Activated CD4-positive, alpha-beta memory T cell treated with anti-CD3 and anti-CD28 coated beads, Interleukin-2, amount 10 ng/mL, durations not matched to agents 7 days and 5 days (primary cell): ENCODE results near the gene GJA4. TPM values are rescaled to one million over a fixed set of nuclear protein-coding genes. Genes with fewer than 3 reads are reported as not detected.

Source experiments
- CTCF ChIA-PET: fragments of 350-600 bp; sonication (Branson Sonifier 250); formaldehyde crosslinking; loops from one replicate; lab custom pipeline; 2021; ENCODE audit warnings: antibody characterized with exemption, inconsistent platforms; lab: Charles Lee
- POLR2A ChIA-PET: fragments of 350-600 bp; sonication (Branson Sonifier 250); formaldehyde crosslinking; loops from one replicate; lab custom pipeline; 2021; ENCODE audit warnings: antibody characterized with exemption; lab: Charles Lee
- DNase-seq: peaks from one replicate; pipeline ENCODE4 v3.0.0-alpha.2; 2020
- H3K27ac Mint-ChIP-seq: one replicate; pipeline ENCODE4 v1.8.0; 2021; ENCODE audit warnings: mild to moderate bottlenecking, mixed read lengths
- H3K27me3 Mint-ChIP-seq: one replicate; pipeline ENCODE4 v1.8.0; 2021; ENCODE audit warnings: mixed read lengths
- H3K36me3 Mint-ChIP-seq: one replicate; pipeline ENCODE4 v1.8.0; 2021; ENCODE audit warnings: low read depth, mixed read lengths
- H3K4me1 Mint-ChIP-seq: one replicate; pipeline ENCODE4 v1.8.0; 2021; ENCODE audit warnings: mixed read lengths
- H3K4me3 Mint-ChIP-seq: one replicate; pipeline ENCODE4 v1.8.0; 2021; ENCODE audit warnings: mild to moderate bottlenecking, mixed read lengths
- H3K9me3 Mint-ChIP-seq: one replicate; pipeline ENCODE4 v1.8.0; 2021; ENCODE audit warnings: mixed read lengths
- total RNA-seq, 2 experiments: library from RNA; stranded (reverse); gene quantifications; one replicate each; pipeline ENCODE4 v1.2.3, GENCODE V29; 2021

The GJA4 gene
- total RNA-seq = not detected

- no peaks in the 10 kb centered on the region for H3K36me3 Mint-ChIP-seq
- ChIA-PET POLR2A (no interaction called here), CTCF (no interaction called here)
- DNase-seq = no peak
- no peak within 1 kb of the TSS for H3K4me3 Mint-ChIP-seq
- peaks cover 6% of the 10 kb centered on the region for H3K4me1 Mint-ChIP-seq
- no peaks in the 10 kb centered on the region for H3K9me3 Mint-ChIP-seq
- no peak within 1 kb of the TSS for H3K27ac Mint-ChIP-seq
- H3K27me3 Mint-ChIP-seq = peaks cover 69% of the 10 kb centered on the region
Measured at GRCh38 chr1:34792868-34793727, at the start of gene GJA4. Gene GJA4, plus strand, starts transcription at chr1:34792999. Its CDS starts 1,215 bp downstream, at chr1:34794214.

GRCh38 chr1:34743775-34744174 lies 49.0 kb upstream of the GJA4 start:
- CTCF ChIA-PET = interaction anchor here (0.8 to 3.3 kb wide), 8 partner anchors 8 to 1113 kb away, joined by 3 to 24 read pairs (median 10); no protein-coding TSS in a partner anchor
- Mint-ChIP-seq H3K27me3 (peaks cover 8% of the 10 kb centered on the region), H3K4me3 (no peak overlapping the region), H3K27ac (no peak overlapping the region), H3K9me3 (no peaks in the 10 kb centered on the region), H3K36me3 (no peaks in the 10 kb centered on the region), H3K4me1 (no peaks in the 10 kb centered on the region)
- no peak for DNase-seq
- POLR2A ChIA-PET = no interaction called here

GRCh38 chr1:34744851-34745250 lies 47.9 kb upstream of the GJA4 start:
- no peak overlapping the region for H3K27ac Mint-ChIP-seq
- no peaks in the 10 kb centered on the region for H3K9me3 Mint-ChIP-seq
- H3K36me3 Mint-ChIP-seq = no peaks in the 10 kb centered on the region
- H3K27me3 Mint-ChIP-seq = peaks cover 10% of the 10 kb centered on the region
- DNase-seq = no peak
- ChIA-PET POLR2A (no interaction called here), CTCF (interaction anchor here (0.7 to 3.3 kb wide), 3 partner anchors 11 to 285 kb away, joined by 3 to 16 read pairs (median 3); no protein-coding TSS in a partner anchor)
- H3K4me1 Mint-ChIP-seq = no peaks in the 10 kb centered on the region
- H3K4me3 Mint-ChIP-seq = no peak overlapping the region

GRCh38 chr1:34745666-34746065 lies 47.1 kb upstream of the GJA4 start:
- H3K9me3 Mint-ChIP-seq = no peaks in the 10 kb centered on the region

GRCh38 chr1:34746101-34746500 lies 46.7 kb upstream of the GJA4 start:
- peaks cover 4% of the 10 kb centered on the region for H3K27me3 Mint-ChIP-seq
- POLR2A ChIA-PET = no interaction called here

More at GRCh38 chr1:34745666-34746065, 47.1 kb upstream of the GJA4 start:
- Mint-ChIP-seq H3K4me3 (no peak overlapping the region), H3K27ac (no peak overlapping the region), H3K4me1 (no peaks in the 10 kb centered on the region), H3K36me3 (no peaks in the 10 kb centered on the region), H3K27me3 (peaks cover 5% of the 10 kb centered on the region)
- ChIA-PET POLR2A (no interaction called here), CTCF (interaction anchor here (1.0 kb wide), 1 partner anchor 9 kb away, joined by 3 read pairs; no protein-coding TSS in a partner anchor)
- DNase-seq = no peak

GRCh38 chr1:34746785-34747637 lies 45.8 kb upstream of the GJA4 start:
- no peak overlapping the region for H3K27ac Mint-ChIP-seq
- H3K9me3 Mint-ChIP-seq = no peaks in the 10 kb centered on the region
- ChIA-PET POLR2A (no interaction called here), CTCF (interaction anchor here (0.5 to 1.0 kb wide), 2 partner anchors 10 to 35 kb away, joined by 3 read pairs; no protein-coding TSS in a partner anchor)
- peaks cover 2% of the 10 kb centered on the region for H3K27me3 Mint-ChIP-seq
- no peak overlapping the region for H3K4me3 Mint-ChIP-seq
- no peaks in the 10 kb centered on the region for H3K4me1 Mint-ChIP-seq
- no peak for DNase-seq
- no peaks in the 10 kb centered on the region for H3K36me3 Mint-ChIP-seq

More at GRCh38 chr1:34746101-34746500, 46.7 kb upstream of the GJA4 start:
- H3K9me3 Mint-ChIP-seq = no peaks in the 10 kb centered on the region
- H3K4me1 Mint-ChIP-seq = no peaks in the 10 kb centered on the region
- no peaks in the 10 kb centered on the region for H3K36me3 Mint-ChIP-seq
- H3K4me3 Mint-ChIP-seq = no peak overlapping the region
- CTCF ChIA-PET = interaction anchor here (1.0 kb wide), 1 partner anchor 9 kb away, joined by 3 read pairs; no protein-coding TSS in a partner anchor
- no peak overlapping the region for H3K27ac Mint-ChIP-seq
- no peak for DNase-seq

GRCh38 chr1:34747638-34747941 lies 45.2 kb upstream of the GJA4 start:
- Mint-ChIP-seq H3K27ac (no peak overlapping the region), H3K4me1 (no peaks in the 10 kb centered on the region), H3K4me3 (no peak overlapping the region), H3K27me3 (peaks cover 2% of the 10 kb centered on the region), H3K9me3 (no peaks in the 10 kb centered on the region), H3K36me3 (no peaks in the 10 kb centered on the region)
- POLR2A ChIA-PET = no interaction called here
- DNase-seq = no peak
- CTCF ChIA-PET = no interaction called here

- ChIA-PET POLR2A (no interaction called here), CTCF (no interaction called here)
- Mint-ChIP-seq H3K27ac (no peak overlapping the region), H3K9me3 (no peaks in the 10 kb centered on the region), H3K4me1 (no peaks in the 10 kb centered on the region), H3K4me3 (no peak overlapping the region), H3K36me3 (no peaks in the 10 kb centered on the region), H3K27me3 (peaks cover 6% of the 10 kb centered on the region)
- DNase-seq = no peak
Measured at GRCh38 chr1:34749992-34750391, 42.8 kb upstream of the GJA4 start.

GRCh38 chr1:34750610-34751009 lies 42.2 kb upstream of the GJA4 start:
- ChIA-PET POLR2A (no interaction called here), CTCF (interaction anchor here (3.4 kb wide), 1 partner anchor 8 kb away, joined by 18 read pairs; no protein-coding TSS in a partner anchor)
- no peak for DNase-seq
- no peak overlapping the region for H3K4me3 Mint-ChIP-seq
- no peaks in the 10 kb centered on the region for H3K36me3 Mint-ChIP-seq
- no peaks in the 10 kb centered on the region for H3K9me3 Mint-ChIP-seq
- H3K4me1 Mint-ChIP-seq = no peaks in the 10 kb centered on the region
- peaks cover 6% of the 10 kb centered on the region for H3K27me3 Mint-ChIP-seq
- no peak overlapping the region for H3K27ac Mint-ChIP-seq

- ChIA-PET POLR2A (no interaction called here), CTCF (interaction anchor here (3.4 kb wide), 1 partner anchor 10 kb away, joined by 18 read pairs; no protein-coding TSS in a partner anchor)
- DNase-seq = no peak
- Mint-ChIP-seq H3K27me3 (peaks cover 6% of the 10 kb centered on the region), H3K36me3 (no peaks in the 10 kb centered on the region), H3K4me3 (no peak overlapping the region), H3K4me1 (no peaks in the 10 kb centered on the region), H3K9me3 (no peaks in the 10 kb centered on the region), H3K27ac (no peak overlapping the region)
Measured at GRCh38 chr1:34753163-34753562, 39.6 kb upstream of the GJA4 start.

- Mint-ChIP-seq H3K27me3 (peaks cover 4% of the 10 kb centered on the region), H3K27ac (no peak within 1 kb of the TSS), H3K4me3 (no peak within 1 kb of the TSS), H3K4me1 (no peaks in the 10 kb centered on the region), H3K9me3 (no peaks in the 10 kb centered on the region), H3K36me3 (no peaks in the 10 kb centered on the region)
- POLR2A ChIA-PET = no interaction called here
- CTCF ChIA-PET = interaction anchor here (1.0 kb wide), 1 partner anchor 12 kb away, joined by 4 read pairs; no protein-coding TSS in a partner anchor
- no peak for DNase-seq
Measured at GRCh38 chr1:34754964-34755637, 37.7 kb upstream of the GJA4 start, which contains the start of gene GJB5. Gene GJB5, plus strand, starts transcription at chr1:34755047. Its CDS starts 2,284 bp downstream, at chr1:34757331.

- CTCF ChIA-PET = no interaction called here
Measured at GRCh38 chr1:34755961-34756360, 36.8 kb upstream of the GJA4 start.

More at GRCh38 chr1:34755961-34756360, 36.8 kb upstream of the GJA4 start:
- Mint-ChIP-seq H3K4me1 (no peaks in the 10 kb centered on the region), H3K9me3 (no peaks in the 10 kb centered on the region), H3K27ac (no peak overlapping the region), H3K4me3 (no peak overlapping the region), H3K36me3 (no peaks in the 10 kb centered on the region), H3K27me3 (peaks cover 4% of the 10 kb centered on the region)
- POLR2A ChIA-PET = no interaction called here
- DNase-seq = no peak
